GM10847 (cell line): ENCODE results near the gene DTNBP1.

Experiments used
- POLR2A ChIP-seq: IDR thresholded peaks from 2 replicates; pipeline ENCODE4 v1.6.1; 2011; ENCODE audit not compliant: insufficient read length; ENCODE audit errors: extremely low read depth

The DTNBP1 gene

DNA sequence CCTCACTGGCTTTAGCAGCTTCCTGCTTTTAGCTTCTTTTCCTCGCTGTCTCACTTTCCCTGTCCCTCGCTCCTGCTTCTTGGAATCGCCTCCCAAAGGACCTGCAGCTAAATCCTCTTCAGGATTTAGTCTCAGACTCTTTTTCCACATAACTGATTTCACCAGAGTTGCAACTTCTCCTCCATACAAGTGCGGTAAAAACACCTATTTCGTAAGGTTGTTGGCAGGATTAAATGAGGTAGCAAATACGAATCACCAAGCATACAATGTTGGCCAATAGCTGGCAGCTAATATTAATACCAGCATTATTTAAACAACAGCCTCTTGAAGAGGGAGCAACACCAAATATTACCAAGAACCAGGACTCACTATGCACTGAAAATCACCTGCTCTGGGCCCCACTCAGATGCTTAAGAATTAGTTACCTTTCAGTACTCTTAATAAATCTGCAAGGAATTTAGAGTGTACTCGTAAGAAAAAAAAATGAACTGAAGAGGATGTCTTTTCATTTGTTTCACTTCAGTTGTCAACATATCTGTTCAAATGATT is 123.0 kb downstream of the DTNBP1 start:
- TF ChIP-seq POLR2A: no peak

DNA sequence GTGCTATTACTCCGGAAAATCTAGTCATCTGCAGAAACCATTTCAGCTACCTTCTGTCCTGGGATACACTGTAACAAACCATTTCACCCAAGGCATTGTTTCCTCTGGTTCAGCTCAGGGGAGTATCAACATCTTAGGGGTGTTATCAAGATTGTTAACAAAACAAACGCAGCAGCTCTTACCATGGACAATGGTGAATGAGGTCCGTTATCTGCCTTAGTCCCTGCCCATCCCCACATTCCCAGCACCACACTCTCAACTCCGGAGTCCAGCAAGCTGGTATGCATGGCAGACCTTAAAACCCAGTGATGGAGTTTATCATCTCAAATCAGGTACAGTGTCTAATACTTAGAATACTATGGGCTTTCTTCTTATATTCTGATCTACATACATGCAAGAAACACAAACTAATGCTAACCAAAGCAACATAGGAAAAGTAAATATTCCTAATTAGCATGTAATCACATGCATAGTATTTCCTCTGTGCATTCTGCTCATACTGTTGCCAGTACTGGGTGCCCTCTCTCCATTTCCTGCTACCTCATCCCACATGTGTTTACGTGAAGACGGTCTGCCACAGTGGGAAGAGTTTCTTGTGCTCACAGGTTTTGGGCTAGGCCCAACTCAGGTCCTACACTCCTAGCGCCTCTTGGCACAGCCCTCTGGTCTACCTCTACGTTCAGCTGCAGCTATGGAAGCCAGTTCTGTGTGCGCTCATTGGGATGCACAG is 123.9 kb downstream of the DTNBP1 start:
- TF ChIP-seq POLR2A: no peak

DNA sequence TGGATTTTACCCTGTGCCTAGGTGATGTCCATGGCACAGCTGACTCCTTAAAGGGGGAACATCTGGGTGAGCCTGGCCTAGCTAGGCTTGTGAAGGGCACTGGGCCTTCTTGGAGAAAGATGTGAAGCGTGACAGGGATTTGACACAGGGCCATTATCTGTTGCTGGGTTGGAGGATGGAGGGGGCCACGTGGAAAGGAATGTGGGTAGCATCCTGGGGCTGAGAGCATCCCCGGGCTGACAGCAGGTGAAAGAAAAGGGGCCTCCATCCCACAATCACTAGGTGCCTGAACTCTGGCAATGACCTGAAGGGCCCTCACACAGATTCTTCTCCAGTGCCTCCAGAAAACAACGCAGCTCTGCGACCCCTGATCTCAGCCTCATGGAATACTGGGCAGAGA is 124.7 kb downstream of the DTNBP1 start:
- TF ChIP-seq POLR2A: no peak

DNA sequence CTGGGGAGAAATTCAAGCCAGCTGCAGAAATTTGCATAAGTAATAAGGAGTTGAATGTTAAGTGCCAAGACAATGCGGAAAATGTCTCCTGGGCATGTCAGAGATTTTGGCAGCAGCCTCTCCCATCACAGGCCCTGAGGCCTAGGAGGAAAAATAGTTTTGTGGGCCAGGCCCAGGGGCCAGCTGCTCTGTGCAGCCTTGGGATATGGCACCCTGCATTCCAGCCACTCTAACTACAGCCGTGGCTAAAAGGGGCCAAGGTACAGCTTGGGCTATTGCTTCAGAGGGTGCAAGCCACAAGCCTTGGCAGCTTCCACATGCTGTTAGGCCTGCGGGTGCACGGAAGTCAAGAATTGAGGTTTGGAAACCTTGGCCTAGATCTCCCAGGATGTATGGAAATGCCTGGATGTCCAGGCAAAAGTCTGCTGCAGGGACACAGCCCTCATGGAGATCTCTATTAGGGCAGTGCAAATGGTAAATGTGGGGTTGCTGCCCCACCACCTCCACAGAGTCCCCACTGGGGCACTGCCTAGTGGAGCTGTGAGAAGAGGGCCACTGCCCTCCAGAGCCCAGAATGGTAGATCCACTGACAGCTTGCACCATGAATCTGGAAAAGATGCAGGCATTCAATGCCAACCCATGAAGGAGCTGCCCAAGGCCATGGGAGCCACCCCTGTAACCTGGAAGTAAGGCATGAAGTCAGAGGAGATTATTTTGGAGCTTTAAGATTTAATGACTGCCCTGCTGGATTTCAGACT is 126.5 kb downstream of the DTNBP1 start:
- TF ChIP-seq POLR2A: no peak

DNA sequence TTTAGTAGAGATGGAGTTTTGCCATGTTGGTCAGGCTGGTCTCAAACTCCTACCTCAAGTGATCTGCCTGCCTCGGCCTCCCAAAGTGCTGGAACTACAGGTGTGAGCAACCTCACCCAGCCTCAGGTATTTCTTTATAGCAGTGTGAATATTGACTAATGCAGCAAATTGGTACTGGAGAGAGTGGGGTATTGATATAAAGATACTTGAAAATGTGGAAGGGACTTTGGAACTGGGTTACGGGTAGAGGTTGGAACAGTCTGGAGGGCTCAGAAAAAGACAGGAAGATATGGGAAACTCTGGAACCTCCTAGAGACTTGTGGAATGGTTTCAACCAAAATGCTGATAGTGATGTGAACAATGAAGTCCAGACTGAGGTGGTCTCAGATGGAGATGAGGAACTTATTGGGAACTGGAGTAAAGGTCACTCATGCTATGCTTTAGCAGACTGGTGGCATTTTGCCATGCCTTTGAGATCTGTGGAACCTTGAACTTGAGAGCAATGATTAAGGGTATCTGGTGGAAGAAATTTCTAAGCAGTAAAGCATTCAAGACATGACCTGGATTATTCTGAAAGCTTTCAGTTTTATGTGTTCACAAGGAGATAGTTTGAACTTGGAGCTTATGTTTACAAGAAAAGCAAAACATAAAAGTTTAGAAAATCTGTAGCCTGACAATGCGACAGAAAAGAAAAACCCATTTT is 127.2 kb downstream of the DTNBP1 start:
- no peak for TF ChIP-seq POLR2A

DNA sequence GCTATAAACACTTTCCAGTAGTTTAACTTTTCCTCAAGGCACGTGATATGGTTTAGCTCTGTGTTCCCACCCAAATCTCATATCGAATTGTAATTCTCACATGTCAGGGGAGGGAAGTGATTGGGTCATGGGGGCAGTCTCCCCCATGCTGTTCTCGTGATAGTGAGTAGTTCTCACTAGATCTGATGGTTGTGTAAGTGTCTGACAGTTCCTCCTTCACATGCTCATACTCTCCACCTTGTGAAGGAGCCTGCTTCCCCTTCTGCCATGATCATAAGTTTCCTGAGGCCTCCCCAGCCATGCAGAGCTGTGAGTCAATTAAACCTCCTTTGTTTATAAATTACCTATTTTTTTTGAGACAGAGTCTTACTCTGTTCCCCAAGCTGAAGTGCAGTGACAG is 127.9 kb downstream of the DTNBP1 start:
- no peak for TF ChIP-seq POLR2A

DNA sequence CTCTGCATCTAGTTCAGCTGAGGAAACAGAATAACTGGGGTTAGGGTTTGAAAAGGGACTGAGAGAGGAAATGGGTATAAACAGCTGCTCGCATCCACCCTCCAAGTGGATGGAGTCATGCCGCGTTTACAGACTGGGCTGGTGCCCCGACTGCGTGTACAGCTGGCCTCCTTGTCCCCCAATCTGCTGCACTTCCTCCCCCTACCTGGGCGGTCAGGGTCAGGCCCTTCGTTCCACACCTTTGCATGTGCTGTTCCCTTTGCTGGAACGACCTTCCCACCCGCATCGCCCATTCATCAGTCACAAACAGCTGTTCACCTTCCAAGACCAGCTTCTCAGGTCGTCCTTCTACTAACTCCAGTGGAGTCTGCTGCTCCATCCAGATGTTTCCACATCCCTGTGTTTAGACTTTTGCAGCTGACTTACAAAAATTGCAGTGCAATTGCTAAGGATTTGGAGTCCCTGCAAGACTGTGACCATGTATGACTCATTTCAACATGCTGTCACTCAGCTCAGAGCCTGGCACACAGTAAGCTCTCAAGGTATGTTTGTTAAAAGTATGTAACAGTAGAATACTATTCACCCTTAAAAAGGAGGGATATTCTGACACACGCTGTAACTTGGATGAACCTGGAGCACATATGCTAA is 129.3 kb downstream of the DTNBP1 start:
- TF ChIP-seq POLR2A: no peak

DNA sequence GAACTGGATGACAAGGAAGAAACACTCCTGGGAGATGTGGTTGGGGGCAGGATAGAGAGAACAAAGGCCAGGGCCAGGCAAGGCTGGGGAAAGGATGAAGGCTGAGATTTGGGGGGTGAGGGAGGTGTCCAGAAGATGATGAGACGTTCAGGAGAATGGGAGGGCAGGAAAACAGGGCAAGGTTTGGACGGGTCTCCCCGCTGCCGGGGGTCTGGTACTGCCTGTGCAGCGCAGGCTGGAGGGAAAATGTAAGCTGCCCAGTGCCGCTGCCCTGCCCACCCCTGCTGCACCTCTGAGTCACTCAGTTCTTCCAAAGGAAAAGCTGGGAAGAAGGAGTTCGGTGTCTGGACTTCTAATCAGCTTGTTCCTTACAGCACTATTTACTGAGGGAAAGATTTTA is 130.9 kb downstream of the DTNBP1 start:
- TF ChIP-seq POLR2A: no peak

DNA sequence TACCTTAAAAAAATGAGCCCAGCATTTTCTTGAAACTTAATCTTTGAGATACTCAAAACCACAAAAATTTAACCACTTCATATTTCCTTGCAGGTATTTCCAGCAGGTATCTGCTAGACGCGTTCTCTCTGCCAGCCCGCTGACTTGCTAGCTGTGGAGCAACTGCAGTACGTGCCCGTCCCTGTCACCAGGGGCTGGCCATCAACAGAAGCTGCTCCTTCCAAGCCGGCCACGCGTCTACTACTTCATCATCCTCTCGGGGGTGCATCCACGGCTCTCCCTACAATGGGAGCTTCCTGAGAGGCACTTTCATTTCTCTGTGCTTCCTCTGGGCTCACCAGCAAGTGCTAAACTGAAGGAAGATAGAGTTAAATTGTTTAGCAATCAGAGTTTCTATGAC is 132.4 kb downstream of the DTNBP1 start:
- no peak for TF ChIP-seq POLR2A

DNA sequence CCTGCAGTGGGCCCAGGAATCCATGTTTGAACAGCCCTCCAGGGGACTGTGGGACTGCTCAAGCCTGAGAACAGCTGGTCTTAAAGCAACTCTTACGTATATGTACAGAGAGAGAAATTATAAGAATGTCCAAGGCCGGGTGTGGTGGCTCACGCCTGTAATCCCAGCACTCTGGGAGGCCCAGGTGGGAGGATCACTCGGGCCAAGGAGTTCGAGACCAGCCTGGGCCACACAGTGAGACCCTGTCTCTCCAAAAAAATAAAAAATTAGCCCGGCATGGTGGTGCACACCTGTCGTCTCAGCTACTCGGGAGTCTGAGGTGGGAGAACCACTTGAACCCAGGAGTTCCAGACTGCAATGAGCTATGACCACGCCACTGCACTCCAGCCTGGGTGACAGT is 134.0 kb downstream of the DTNBP1 start:
- TF ChIP-seq POLR2A: no peak

DNA sequence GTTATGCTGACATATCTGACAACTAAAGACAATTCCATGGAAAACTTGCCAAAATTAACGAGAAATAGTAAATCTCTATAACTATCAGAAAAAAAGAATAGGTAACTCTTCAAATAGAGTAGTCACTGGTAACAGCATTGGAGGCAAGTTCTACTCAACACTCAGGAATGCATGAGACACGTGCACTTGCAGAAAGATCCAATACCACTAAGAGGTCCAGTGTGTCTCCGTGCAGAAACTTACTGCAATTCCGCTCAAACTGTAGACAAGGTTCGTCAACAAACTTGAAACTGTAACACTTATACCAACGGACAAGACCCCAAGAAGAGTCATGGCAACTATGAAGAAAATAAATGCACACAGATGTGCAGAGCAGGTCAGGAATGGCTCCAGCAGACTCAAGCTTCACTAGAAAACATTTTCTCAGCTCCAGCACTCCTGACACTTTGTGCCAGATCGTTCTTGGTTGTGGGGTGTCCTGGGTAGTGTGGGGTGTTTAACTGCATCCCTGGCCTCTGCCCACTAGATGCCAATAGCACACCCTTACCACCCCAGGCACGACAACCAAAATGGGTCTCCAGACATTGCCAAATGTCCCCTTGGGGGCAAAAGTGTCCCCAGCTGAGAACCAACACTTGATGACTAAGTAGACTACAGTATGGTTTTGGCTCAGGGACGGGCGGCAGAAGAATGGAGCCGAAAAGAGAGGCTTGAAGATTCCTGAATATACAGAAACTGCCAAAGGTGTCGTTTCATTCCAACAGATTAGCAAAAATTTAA is 134.8 kb downstream of the DTNBP1 start:
- TF ChIP-seq POLR2A: no peak

DNA sequence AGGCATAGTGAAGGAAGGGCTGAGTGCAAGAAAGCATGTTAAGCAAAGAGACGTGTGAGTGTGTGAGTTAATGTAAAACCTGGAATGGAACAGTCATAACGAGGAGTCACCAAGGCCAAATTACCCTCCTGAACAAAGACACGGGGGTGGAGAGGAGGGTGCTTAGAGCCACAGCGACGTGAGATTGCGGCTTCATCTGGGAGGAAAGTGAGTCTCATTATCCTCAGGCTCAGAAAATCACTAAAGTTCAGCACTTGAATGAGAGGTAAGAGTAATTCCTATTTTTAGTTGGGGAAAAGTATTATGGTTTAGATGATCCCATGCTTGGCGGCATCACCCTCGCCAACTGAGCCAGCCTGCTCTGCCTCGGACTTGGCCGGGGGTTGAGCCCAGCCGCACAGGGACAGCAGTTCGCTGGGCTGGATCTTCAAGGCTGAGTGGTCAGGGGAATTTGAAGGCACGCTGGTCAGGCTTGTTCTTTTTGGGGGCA is 136.6 kb downstream of the DTNBP1 start:
- TF ChIP-seq POLR2A: no peak

DNA sequence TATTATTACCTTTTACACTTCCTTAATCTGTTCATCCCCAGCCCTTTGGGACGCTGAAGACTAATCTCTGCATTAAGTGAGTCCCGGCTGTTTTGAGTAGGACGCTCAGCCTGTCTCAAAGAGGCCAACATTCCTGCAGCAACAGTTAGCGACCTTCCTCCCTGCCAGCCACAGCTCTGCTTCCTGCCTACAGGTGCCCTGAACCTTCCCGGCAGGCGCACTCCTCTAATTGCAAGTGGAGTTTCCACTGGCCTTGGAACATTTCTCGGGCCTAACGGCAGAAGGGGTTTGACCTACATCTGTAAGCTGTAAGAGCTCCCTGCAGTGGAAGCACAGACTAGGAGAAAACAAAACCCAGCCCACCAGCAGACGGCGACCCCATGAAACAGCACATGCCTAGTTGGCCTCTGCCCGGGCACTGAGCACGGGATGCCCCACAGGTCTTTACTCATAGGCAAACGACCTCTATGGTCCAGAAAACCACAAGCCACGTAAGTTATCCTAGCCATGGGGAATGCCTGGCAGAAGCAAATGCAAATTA is 137.9 kb downstream of the DTNBP1 start:
- no peak for TF ChIP-seq POLR2A

DNA sequence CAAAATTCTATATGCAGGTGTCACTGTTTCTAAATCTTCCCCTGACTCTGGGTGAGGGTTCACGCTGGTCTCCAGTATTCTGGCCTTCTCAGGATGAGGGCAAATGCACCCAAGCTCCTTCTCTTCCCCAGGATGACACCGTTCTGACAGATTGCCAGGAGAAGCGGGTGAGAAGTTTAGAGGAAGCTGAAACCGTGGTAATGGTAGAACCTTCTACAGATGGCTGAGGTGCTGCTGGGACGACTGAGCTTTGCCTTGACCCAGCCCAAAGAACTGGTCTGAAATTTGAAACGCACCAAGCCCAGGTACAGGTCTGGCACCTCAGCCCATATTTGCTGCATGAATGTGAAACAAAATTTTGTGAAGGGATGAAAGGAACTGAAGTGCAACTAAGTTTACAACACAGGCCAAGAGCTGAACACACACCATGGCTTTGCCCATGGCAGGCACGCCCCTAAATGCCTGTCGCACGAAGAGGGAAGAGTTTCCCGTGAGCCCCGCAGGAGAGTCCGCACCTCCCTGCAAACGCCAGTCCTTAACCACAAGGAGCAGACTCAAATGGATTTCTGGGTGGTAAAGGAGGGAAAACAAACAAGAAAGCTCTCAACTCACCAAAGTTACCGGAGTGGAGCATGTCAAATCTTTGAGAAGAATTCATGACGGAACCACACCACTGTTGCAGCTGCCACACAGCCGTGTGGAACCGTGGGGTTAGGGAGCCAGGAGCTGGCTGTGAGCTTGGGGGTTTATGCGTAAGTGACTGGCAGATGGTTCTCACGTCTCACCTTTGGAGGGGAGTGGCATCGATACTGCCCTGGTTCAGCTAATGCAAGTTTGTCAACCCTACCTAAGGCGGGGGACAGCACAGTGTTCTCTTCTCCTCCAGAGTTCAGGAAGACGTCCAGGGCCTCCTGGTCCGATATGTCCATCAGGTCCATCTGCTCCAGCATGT is 138.9 kb downstream of the DTNBP1 start:
- TF ChIP-seq POLR2A: no peak
